ENCODE results near the gene SSC5D.
A peak's percentile ranks its signal among the peaks of the same experiment; 100 is the strongest.
"Not testable (repeated sequence)": the region's sequence is repeated elsewhere in the genome, so short reads cannot be mapped to it uniquely, and the experiment has no call there.

The SSC5D gene

GRCh38 chr19:55486043-55486970 lies 1.9 kb upstream of the SSC5D start:
- DNase-seq (ENCODE audit: low read depth in 2 of 2, low spot score in 1 of 2), result no peak

GRCh38 chr19:55486971-55487923 lies 989 bp upstream of the SSC5D start:
- peak; percentile 21 to 27 for DNase-seq (ENCODE audit: low read depth in 2 of 2, low spot score in 1 of 2)

- DNase-seq (ENCODE audit: low read depth in 2 of 2, low spot score in 1 of 2), result no peak
Observed at GRCh38 chr19:55488986-55489710, 912 bp downstream of the SSC5D start.

GRCh38 chr19:55489711-55490477 lies 1.7 kb downstream of the SSC5D start:
- DNase-seq (ENCODE audit: low read depth in 2 of 2, low spot score in 1 of 2), result no peak

GRCh38 chr19:55490478-55491432 lies 2.5 kb downstream of the SSC5D start:
- DNase-seq (ENCODE audit: low read depth in 2 of 2, low spot score in 1 of 2), result no peak

GRCh38 chr19:55491546-55492360 lies 3.5 kb downstream of the SSC5D start:
- DNase-seq (ENCODE audit: low read depth in 2 of 2, low spot score in 1 of 2), result no peak

- no peak for DNase-seq (ENCODE audit: low read depth in 2 of 2, low spot score in 1 of 2)
Observed at GRCh38 chr19:55492362-55492944, 4.2 kb downstream of the SSC5D start.

GRCh38 chr19:55493052-55493644 lies 4.9 kb downstream of the SSC5D start:
- DNase-seq (ENCODE audit: low read depth in 2 of 2, low spot score in 1 of 2), result no peak

- no peak for DNase-seq (ENCODE audit: low read depth in 2 of 2, low spot score in 1 of 2)
Observed at GRCh38 chr19:55493645-55494171, 5.5 kb downstream of the SSC5D start.

- no peak for DNase-seq (ENCODE audit: low read depth in 2 of 2, low spot score in 1 of 2)
Observed at GRCh38 chr19:55494172-55494761, 6.0 kb downstream of the SSC5D start.

GRCh38 chr19:55495646-55496349 lies 7.6 kb downstream of the SSC5D start:
- DNase-seq (ENCODE audit: low read depth in 2 of 2, low spot score in 1 of 2), result no peak

GRCh38 chr19:55496820-55497219 lies 8.6 kb downstream of the SSC5D start:
- DNase-seq (ENCODE audit: low read depth in 2 of 2, low spot score in 1 of 2), result not testable (repeated sequence)

GRCh38 chr19:55497763-55498162 lies 9.5 kb downstream of the SSC5D start:
- no peak for DNase-seq (ENCODE audit: low read depth in 2 of 2, low spot score in 1 of 2)

- DNase-seq (ENCODE audit: low read depth in 2 of 2, low spot score in 1 of 2), result no peak
Observed at GRCh38 chr19:55498246-55498840, 10.1 kb downstream of the SSC5D start.

GRCh38 chr19:55500368-55500952 lies 12.2 kb downstream of the SSC5D start:
- DNase-seq (ENCODE audit: low read depth in 2 of 2, low spot score in 1 of 2), result no peak

Measured in stimulated activated CD8-positive, alpha-beta memory T cell treated with anti-CD3 and anti-CD28 coated beads, Interleukin-4, amount 100 ng/mL, for 4 hours (primary cell).